BLaER1 (cell line): ENCODE results near the gene UPF3A.
A peak's percentile ranks its signal among the peaks of the same experiment; 100 is the strongest.

ENCODE experiments used
- H3K27ac ChIP-seq: shearing (Covaris generic); formaldehyde crosslinking; 2 replicates; pipeline ENCODE4 v1.8.1; 2022
- H3K27me3 ChIP-seq: shearing (Covaris generic); formaldehyde crosslinking; 2 replicates; pipeline ENCODE4 v1.8.1; 2022
- H3K36me3 ChIP-seq: shearing (Covaris generic); formaldehyde crosslinking; 2 replicates; pipeline ENCODE4 v1.8.1; 2022
- H3K4me1 ChIP-seq: shearing (Covaris generic); formaldehyde crosslinking; 2 replicates; pipeline ENCODE4 v1.8.1; 2022
- H3K4me2 ChIP-seq: shearing (Covaris generic); formaldehyde crosslinking; 2 replicates; pipeline ENCODE4 v1.8.1; 2022
- H3K4me3 ChIP-seq: shearing (Covaris generic); formaldehyde crosslinking; 2 replicates; pipeline ENCODE4 v1.8.1; 2022
- H3K9ac ChIP-seq: shearing (Covaris generic); formaldehyde crosslinking; 2 replicates; pipeline ENCODE4 v1.8.1; 2022
- H3K9me3 ChIP-seq: shearing (Covaris generic); formaldehyde crosslinking; 2 replicates; pipeline ENCODE4 v1.8.1; 2022
- H4K20me1 ChIP-seq: shearing (Covaris generic); formaldehyde crosslinking; 2 replicates; pipeline ENCODE4 v1.8.1; 2022
- Cebpa-rat ChIP-seq: shearing (Covaris generic); IDR thresholded peaks from 2 replicates; pipeline ENCODE4 v1.8.1; 2022

Gene UPF3A

DNA sequence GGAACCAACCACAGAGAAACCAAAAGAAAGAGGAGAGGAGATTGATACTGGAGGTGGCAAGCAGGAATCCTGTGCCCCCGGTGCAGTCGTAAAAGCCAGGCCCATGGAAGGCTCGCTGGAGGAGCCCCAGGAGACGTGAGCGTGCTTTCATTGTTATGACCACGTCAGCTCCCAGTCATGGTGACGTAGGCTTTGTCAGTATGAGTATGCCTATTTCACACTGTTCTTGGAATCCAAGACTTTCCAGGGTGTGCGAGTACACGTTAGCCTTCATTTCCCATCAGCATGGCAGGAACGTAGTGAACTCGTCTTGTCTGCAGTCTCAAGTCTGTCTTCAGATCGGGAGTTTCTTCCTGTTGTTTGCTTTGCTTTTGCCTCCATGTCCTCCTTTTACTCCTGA, 17.5 kb downstream of the UPF3A start:
- Histone ChIP-seq H3K4me3 (no peak overlapping the region), H3K27ac (no peak overlapping the region), H3K36me3 (peaks cover 72% of the 10 kb centered on the region), H3K27me3 (no peaks in the 10 kb centered on the region), H3K9ac (0 out of 2 replicates have a peak overlapping the region, but pooled peaks have one; percentile 5), H4K20me1 (no peaks in the 10 kb centered on the region), H3K9me3 (no peaks in the 10 kb centered on the region), H3K4me2 (no peak overlapping the region), H3K4me1 (peaks cover 31% of the 10 kb centered on the region)
- TF ChIP-seq Cebpa-rat = no peak

DNA sequence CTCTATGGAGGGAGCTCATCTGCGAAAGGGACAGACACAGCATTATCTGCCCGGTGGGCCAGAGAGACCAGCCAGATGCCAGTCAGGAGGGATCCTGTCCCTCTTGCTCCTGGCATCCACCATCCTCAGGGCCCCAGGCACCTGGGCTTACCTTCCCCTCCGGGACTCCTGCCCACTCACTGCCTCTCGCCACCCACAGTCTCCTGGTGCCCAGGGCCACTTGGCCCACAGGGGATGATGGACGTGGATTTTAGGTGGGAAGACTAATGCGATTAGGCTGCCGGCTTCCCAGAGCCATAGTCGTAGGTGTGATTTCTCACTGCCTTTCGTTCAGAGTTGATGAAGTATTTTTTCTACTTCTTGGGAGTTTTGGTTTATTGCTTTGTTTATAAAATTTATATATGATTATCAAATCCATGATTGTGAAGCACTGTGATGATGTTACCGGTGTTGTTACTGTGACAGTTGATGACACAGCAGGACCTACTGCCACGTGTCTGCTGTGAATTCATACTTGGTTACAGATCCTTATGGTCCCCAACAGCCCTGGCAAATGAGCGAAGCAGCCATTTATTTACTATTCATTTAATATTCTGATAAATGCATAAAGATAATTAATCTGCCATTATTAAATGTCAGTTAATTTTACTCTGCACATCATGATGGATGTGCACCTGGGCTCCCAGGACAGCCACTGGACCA, 18.4 kb downstream of the UPF3A start:
- Histone ChIP-seq H3K36me3 (peaks cover 81% of the 10 kb centered on the region), H3K4me3 (no peak overlapping the region), H3K27ac (no peak overlapping the region), H3K9me3 (no peaks in the 10 kb centered on the region), H4K20me1 (no peaks in the 10 kb centered on the region), H3K4me1 (peaks cover 22% of the 10 kb centered on the region), H3K4me2 (no peak overlapping the region), H3K9ac (no peak overlapping the region), H3K27me3 (no peaks in the 10 kb centered on the region)
- TF ChIP-seq Cebpa-rat = no peak

DNA sequence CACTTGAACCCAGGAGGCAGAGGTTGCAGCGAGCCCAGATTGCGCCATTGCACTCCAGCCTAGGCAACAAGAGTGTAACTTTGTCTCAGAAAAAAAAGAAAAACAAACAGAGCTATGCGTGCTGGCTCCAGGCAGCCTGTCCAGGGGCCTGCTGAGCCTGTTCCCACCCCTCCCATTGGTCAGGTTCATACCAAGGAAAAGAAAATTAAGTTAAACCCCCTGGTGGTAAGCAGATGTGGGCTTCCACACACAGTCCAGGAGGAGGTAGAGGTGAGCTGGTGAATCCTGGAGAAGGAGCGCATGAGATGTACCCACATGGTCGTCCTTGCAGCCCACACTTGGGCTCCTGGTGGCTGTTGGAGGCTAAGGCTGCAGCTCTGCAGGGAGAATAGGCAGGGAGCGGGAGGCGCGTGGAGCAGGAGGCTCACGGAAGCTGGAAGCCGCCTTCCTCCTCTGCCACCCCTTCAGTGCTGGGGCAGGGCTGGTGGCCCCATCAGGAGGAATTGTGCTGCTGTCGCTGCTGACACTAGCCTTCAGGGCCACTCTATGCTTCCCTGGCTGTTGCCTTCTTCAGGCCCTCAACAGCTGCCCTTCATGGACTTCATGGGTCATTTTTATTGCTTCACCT, 22.4 kb downstream of the UPF3A start:
- H3K4me1 ChIP-seq = no peaks in the 10 kb centered on the region
- H3K4me3 ChIP-seq = no peak overlapping the region
- H4K20me1 ChIP-seq = no peaks in the 10 kb centered on the region
- H3K9ac ChIP-seq = no peak overlapping the region
- no peaks in the 10 kb centered on the region for H3K27me3 ChIP-seq
- TF ChIP-seq Cebpa-rat = no peak
- no peak overlapping the region for H3K27ac ChIP-seq
- peaks cover 77% of the 10 kb centered on the region for H3K36me3 ChIP-seq
- no peak overlapping the region for H3K4me2 ChIP-seq
- no peaks in the 10 kb centered on the region for H3K9me3 ChIP-seq

GRCh38 chr13:114304346-114305034, 23.1 kb downstream of the UPF3A start:
- no peak overlapping the region for H3K4me2 ChIP-seq
- no peaks in the 10 kb centered on the region for H3K27me3 ChIP-seq
- no peak overlapping the region for H3K9ac ChIP-seq
- 0 out of 2 replicates have a peak, but pooled peaks cover under 1% of the 10 kb centered on the region for H3K4me1 ChIP-seq
- no peak overlapping the region for H3K4me3 ChIP-seq
- no peaks in the 10 kb centered on the region for H3K9me3 ChIP-seq
- H3K27ac ChIP-seq = no peak overlapping the region
- peaks cover 70% of the 10 kb centered on the region for H3K36me3 ChIP-seq
- H4K20me1 ChIP-seq = no peaks in the 10 kb centered on the region
- no peak for TF ChIP-seq Cebpa-rat

GRCh38 chr13:114309086-114309485, 27.7 kb downstream of the UPF3A start:
- no peak overlapping the region for H3K4me3 ChIP-seq
- H3K27me3 ChIP-seq = no peaks in the 10 kb centered on the region
- peaks cover 44% of the 10 kb centered on the region for H3K4me1 ChIP-seq
- no peak overlapping the region for H3K27ac ChIP-seq
- no peak for TF ChIP-seq Cebpa-rat
- no peaks in the 10 kb centered on the region for H3K9me3 ChIP-seq
- no peak overlapping the region for H3K4me2 ChIP-seq
- H3K9ac ChIP-seq = no peak overlapping the region
- H4K20me1 ChIP-seq = no peaks in the 10 kb centered on the region
- H3K36me3 ChIP-seq = peaks cover 24% of the 10 kb centered on the region

GRCh38 chr13:114309806-114310410, 28.5 kb downstream of the UPF3A start:
- H3K4me1 ChIP-seq = peaks cover 44% of the 10 kb centered on the region
- peak overlapping the region; percentile 15; the same call in 1 of the 2 replicates for H3K4me2 ChIP-seq
- H3K9me3 ChIP-seq = no peaks in the 10 kb centered on the region
- H3K9ac ChIP-seq = no peak overlapping the region
- H3K4me3 ChIP-seq = no peak overlapping the region
- H3K27me3 ChIP-seq = no peaks in the 10 kb centered on the region
- H4K20me1 ChIP-seq = peaks cover 3% of the 10 kb centered on the region; the same call in 1 of the 2 replicates
- no peak overlapping the region for H3K27ac ChIP-seq
- peaks cover 16% of the 10 kb centered on the region for H3K36me3 ChIP-seq
- TF ChIP-seq Cebpa-rat = no peak

- no peaks in the 10 kb centered on the region for H3K9me3 ChIP-seq
- peaks cover 13% of the 10 kb centered on the region for H3K36me3 ChIP-seq
- peaks cover 53% of the 10 kb centered on the region for H3K4me1 ChIP-seq
- H3K27ac ChIP-seq = no peak overlapping the region
- peak overlapping the region; percentile 8; the same call in 1 of the 2 replicates for H3K4me2 ChIP-seq
- peaks cover 13% of the 10 kb centered on the region for H4K20me1 ChIP-seq
- TF ChIP-seq Cebpa-rat = no peak
- H3K27me3 ChIP-seq = no peaks in the 10 kb centered on the region
- H3K4me3 ChIP-seq = no peak overlapping the region
- H3K9ac ChIP-seq = no peak overlapping the region
Measured at GRCh38 chr13:114310956-114311355, 29.6 kb downstream of the UPF3A start.

- Histone ChIP-seq H4K20me1 (peaks cover 17% of the 10 kb centered on the region), H3K4me3 (no peak overlapping the region), H3K9me3 (no peaks in the 10 kb centered on the region), H3K4me2 (peak overlapping the region; percentile 79), H3K27ac (no peak overlapping the region), H3K9ac (0 out of 2 replicates have a peak overlapping the region, but pooled peaks have one; percentile 2), H3K4me1 (peaks cover 57% of the 10 kb centered on the region), H3K27me3 (no peaks in the 10 kb centered on the region), H3K36me3 (peaks cover 8% of the 10 kb centered on the region)
- no peak for TF ChIP-seq Cebpa-rat
Measured at GRCh38 chr13:114311387-114311786, 30.0 kb downstream of the UPF3A start.

- Histone ChIP-seq H3K27me3 (no peaks in the 10 kb centered on the region), H3K4me2 (peak overlapping the region; percentile 79), H3K9ac (no peak overlapping the region), H4K20me1 (peaks cover 23% of the 10 kb centered on the region), H3K4me3 (no peak overlapping the region), H3K36me3 (peaks cover 4% of the 10 kb centered on the region), H3K9me3 (no peaks in the 10 kb centered on the region), H3K27ac (no peak overlapping the region), H3K4me1 (peaks cover 63% of the 10 kb centered on the region)
- no peak for TF ChIP-seq Cebpa-rat
Measured at GRCh38 chr13:114311908-114312307, 30.5 kb downstream of the UPF3A start.
